Astrocyte of the cerebellum (primary cell): ENCODE data around the gene RAPGEF2.

Source experiments
- DNase-seq: peaks from one replicate; pipeline ENCODE4 v3.0.0-alpha.2; 2011; ENCODE audit warnings: low read depth
- H3K4me3 ChIP-seq: 2 replicates; pipeline ENCODE4 v1.5.1; 2011; ENCODE audit warnings: mild to moderate bottlenecking, low read depth, low read length, moderate library complexity
- in situ Hi-C: cut with HindIII; loops from 2 replicates; pipeline ENCODE4 v1.10.0; 2017; ENCODE audit warnings: low sequenced_read_pairs
- TF ChIP-seq, protein P1 (sequence below): IDR thresholded peaks from 2 replicates; pipeline ENCODE4 v1.5.1; 2012; ENCODE audit warnings: low read length, low read depth, moderate library complexity, mild to moderate bottlenecking; ENCODE audit errors: missing control alignments

RAPGEF2 gene

DNA sequence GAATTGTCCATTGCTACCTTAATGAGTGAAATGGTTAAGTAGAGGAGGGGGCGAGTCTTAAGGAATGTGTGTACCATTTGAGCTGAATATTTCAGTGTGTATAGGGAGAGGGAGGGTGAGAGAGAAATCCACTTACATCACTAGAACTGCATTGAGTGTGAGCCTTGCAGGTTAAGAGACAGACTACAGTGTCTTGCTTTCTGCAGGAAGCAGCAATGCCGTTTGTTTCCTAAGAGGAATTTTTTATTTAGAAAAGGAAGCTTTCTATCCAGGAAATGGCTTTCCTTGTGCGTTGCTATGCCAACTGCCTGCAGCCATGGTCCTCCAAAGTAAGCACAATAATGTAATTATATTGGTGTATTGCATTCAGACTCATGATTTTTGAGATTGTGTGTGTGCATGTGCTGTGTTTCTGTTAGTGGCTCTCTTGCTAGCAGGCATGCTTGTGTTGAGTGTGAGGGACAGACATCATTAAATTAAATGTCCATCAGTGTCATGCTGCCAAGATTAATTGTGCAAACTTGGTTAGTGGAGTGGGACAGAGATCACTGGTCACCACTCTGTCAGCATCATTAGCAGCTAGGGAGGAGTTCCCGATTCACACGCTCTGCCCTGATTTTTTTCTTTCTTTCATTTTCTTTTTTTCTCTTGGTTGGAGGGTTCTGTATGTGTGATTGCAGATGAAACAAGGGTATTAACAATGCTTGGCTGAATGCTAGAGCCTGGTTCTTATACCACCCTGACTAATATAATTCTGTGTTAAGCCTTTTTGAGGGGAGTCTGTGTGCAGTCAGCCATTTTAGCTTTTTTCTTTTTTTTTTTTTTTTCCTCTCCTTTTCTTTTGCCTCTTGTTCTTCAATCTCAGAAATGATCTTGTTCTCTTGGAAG, 164.3 kb downstream of the RAPGEF2 start:
- peak overlapping the region; percentile 16 for H3K4me3 ChIP-seq
- DNase-seq = no peak
- TF ChIP-seq, protein P1, sequence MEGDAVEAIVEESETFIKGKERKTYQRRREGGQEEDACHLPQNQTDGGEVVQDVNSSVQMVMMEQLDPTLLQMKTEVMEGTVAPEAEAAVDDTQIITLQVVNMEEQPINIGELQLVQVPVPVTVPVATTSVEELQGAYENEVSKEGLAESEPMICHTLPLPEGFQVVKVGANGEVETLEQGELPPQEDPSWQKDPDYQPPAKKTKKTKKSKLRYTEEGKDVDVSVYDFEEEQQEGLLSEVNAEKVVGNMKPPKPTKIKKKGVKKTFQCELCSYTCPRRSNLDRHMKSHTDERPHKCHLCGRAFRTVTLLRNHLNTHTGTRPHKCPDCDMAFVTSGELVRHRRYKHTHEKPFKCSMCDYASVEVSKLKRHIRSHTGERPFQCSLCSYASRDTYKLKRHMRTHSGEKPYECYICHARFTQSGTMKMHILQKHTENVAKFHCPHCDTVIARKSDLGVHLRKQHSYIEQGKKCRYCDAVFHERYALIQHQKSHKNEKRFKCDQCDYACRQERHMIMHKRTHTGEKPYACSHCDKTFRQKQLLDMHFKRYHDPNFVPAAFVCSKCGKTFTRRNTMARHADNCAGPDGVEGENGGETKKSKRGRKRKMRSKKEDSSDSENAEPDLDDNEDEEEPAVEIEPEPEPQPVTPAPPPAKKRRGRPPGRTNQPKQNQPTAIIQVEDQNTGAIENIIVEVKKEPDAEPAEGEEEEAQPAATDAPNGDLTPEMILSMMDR = no peak
- in situ Hi-C loops = no loop called here

DNA sequence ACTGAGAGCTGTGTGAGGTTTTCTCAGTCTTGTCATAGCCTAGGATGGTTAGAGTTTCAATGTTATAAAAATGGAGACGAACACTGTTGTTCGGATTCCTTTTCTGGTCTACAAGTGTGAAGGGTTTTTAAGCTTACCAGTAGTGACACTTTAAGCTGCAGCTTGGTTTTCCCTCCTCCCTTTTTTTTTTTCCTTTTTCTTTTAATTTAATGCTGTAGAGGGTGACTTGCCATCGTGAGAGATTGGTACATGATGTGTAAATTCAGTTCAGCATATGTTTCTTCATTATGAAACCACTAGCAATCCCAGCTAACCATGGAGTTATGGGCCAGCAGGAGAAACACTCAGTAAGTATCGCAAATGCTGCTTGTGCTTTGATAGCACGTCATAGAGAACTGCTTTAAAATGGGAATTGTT, 165.0 kb downstream of the RAPGEF2 start:
- no peak for DNase-seq
- H3K4me3 ChIP-seq = peak overlapping the region; percentile 16
- TF ChIP-seq, protein P1 = no peak
- in situ Hi-C loops = no loop called here

DNA sequence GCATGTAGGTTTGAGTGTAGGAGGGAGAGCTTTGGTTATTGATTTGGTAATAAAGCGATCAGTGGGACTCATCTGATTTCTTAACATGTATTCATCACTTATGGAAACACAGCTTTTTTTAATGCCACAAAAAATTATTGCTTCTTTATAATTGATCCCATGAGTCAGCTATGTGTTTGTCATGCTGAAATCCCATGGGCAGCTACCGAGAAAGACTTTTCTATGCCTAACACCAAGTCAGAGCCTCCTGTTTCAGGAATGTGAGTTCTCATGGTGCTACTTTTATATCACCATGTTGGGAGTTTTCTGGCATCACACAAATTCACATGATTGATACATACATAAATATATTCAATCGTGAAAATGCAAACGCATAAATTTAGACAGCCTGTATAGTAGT, 165.7 kb downstream of the RAPGEF2 start:
- H3K4me3 ChIP-seq = no peak overlapping the region

DNA sequence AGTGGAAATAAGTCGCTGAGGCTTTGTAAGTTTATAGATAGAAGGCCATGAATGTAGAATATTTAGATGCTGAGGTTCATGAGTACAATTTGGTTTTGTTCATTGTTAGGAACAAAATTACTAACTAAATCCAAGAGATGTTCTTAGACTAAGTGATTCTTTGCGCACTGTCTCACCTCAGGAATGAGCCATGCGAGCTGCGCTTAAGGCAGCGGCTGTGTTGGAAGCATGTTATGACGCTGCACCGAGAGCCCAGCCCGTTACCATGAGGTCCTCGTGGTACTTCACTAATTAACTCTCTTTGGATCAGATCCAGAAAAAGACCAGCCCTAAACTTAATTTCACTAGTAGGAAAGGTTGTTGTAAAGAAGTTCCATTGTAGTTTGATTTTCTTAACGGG, 166.2 kb downstream of the RAPGEF2 start:
- H3K4me3 ChIP-seq = no peak overlapping the region
- TF ChIP-seq, protein P1 = no peak
- no peak for DNase-seq
- in situ Hi-C loops = no loop called here

More for the DNA sequence above, 165.7 kb downstream of the RAPGEF2 start:
- DNase-seq = no peak
- TF ChIP-seq, protein P1 = no peak
- in situ Hi-C loops = no loop called here

DNA sequence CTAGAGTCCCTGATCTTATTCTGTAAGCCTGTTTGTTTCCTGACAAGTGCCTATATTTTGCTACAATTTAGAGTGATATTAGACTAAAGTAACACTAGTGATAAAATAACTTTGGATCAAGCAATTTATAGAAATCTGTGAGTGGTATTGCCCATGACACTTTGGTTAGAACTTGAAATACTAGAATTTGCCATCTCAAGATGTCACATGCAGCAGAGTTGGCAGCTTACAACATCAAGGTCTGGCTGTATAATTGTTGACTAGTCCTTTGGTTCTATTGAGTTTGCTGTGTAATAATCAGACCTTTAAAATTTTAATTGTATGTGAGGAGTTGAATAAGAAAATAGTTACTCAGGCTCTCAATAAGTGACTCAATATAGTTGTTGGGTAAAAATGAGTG, 167.1 kb downstream of the RAPGEF2 start:
- in situ Hi-C loops = no loop called here
- no peak for DNase-seq
- TF ChIP-seq, protein P1 = no peak
- no peak overlapping the region for H3K4me3 ChIP-seq

DNA sequence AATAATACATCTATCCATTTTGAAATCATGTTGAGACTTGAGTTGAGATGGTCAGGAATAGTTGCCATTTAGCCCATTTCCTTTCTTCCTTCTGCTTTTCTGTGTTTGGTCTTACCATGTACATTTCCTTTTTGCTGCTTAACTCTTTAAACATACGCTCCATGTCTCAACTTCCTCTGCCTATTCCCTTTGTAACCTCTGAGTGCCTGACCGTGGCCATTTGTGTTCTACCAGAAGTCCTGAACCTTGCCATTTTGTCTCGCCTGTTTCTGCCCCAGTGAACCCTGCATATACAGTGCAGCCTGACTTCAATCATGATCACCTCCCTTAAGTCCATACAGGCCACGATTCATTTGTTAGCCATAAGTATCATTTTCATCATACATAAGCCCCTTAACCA, 169.0 kb downstream of the RAPGEF2 start:
- TF ChIP-seq, protein P1 = no peak
- no peak for DNase-seq
- in situ Hi-C loops = no loop called here
- H3K4me3 ChIP-seq = no peak overlapping the region
